Tibial artery (tissue), 4 donors: ENCODE results near the gene APBB1.

Experiments
- DNase-seq, 2 donors: peaks; one replicate each; pipeline ENCODE4 v3.0.0-alpha.2; 2019
- H3K27ac ChIP-seq, 2 donors: fragments of 200-600 bp; sonication (generic) in 1 of 2; 1 replicate in 1 of 2; 2 replicates in 1 of 2; pipeline ENCODE4 v1.5.1; 2018 to 2019; ENCODE audit warnings: mild to moderate bottlenecking in 1 of 2
- H3K27me3 ChIP-seq, 2 donors: fragments of 200-600 bp; sonication (generic) in 1 of 2; one replicate each; pipeline versions ENCODE4 v1.5.1 to v1.6.0; 2016 to 2019
- H3K36me3 ChIP-seq, 3 donors: fragments of 200-600 bp; sonication (generic) in 2 of 3; one replicate each; pipeline ENCODE4 v1.5.1; 2016 to 2019; ENCODE audit warnings: mild to moderate bottlenecking in 2 of 3
- H3K4me1 ChIP-seq, 4 donors: fragments of 200-600 bp; sonication (generic) in 2 of 4; 1 replicate in 3 of 4; 2 replicates in 1 of 4; pipeline ENCODE4 v1.5.1; 2016 to 2019
- H3K4me3 ChIP-seq, 2 donors: fragments of 200-600 bp; sonication (generic) in 1 of 2; 1 replicate in 1 of 2; 2 replicates in 1 of 2; pipeline ENCODE4 v1.5.1; 2018 to 2019; ENCODE audit warnings: mild to moderate bottlenecking in 2 of 2
- H3K9me3 ChIP-seq, 3 donors: fragments of 200-600 bp; sonication (generic) in 1 of 3; one replicate each; pipeline ENCODE4 v1.5.1; 2016 to 2019
- intact Hi-C: fragments of 100-400 bp; cut with DNase I; formaldehyde crosslinking; loops from one replicate; pipeline ENCODE4 v1.15.0; 2023; ENCODE audit warnings: low total_unique reads
- TF ChIP-seq, protein P1 (sequence below), 2 experiments: fragments of 200-600 bp in 1 of 2; fragments of 450-650 bp in 1 of 2; IDR thresholded peaks; one replicate each; pipeline ENCODE4 v1.5.1; 2017 to 2019; ENCODE audit warnings: antibody characterized with exemption in 2 of 2, mild to moderate bottlenecking in 1 of 2, moderate library complexity in 1 of 2

APBB1 gene

DNA sequence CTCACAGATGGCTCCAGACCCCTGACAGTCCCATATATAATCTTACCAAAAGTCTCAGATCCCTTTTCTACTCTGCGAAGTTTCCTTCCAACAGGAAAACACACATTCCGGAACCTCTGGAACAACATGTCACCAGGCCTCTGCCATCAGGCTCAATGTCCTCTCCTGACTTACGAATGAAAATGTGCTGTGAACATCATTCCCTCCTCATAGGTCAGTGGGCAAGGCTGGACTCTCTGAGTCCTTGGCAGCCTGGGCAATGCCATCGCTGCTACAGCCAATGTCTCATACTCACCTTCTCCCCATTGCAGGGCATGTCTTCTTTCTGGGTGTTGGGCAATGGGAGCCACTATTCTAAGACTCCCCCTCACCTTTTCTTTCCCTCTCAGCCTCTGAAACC, 23.5 kb upstream of the APBB1 start:
- Histone ChIP-seq H3K4me3 (no peak overlapping the region), H3K9me3 (no peaks in the 10 kb centered on the region), H3K27me3 (no peaks in the 10 kb centered on the region), H3K4me1 (peaks cover 0 to 22% (median 6%) of the 10 kb centered on the region in 4 donors), H3K27ac (peak overlapping the region; percentile 49 to 57), H3K36me3 (peaks cover 0 to 3% (median under 1%) of the 10 kb centered on the region in 3 donors)
- DNase-seq: no peak
- intact Hi-C loops: no loop called here
- TF ChIP-seq, protein P1, sequence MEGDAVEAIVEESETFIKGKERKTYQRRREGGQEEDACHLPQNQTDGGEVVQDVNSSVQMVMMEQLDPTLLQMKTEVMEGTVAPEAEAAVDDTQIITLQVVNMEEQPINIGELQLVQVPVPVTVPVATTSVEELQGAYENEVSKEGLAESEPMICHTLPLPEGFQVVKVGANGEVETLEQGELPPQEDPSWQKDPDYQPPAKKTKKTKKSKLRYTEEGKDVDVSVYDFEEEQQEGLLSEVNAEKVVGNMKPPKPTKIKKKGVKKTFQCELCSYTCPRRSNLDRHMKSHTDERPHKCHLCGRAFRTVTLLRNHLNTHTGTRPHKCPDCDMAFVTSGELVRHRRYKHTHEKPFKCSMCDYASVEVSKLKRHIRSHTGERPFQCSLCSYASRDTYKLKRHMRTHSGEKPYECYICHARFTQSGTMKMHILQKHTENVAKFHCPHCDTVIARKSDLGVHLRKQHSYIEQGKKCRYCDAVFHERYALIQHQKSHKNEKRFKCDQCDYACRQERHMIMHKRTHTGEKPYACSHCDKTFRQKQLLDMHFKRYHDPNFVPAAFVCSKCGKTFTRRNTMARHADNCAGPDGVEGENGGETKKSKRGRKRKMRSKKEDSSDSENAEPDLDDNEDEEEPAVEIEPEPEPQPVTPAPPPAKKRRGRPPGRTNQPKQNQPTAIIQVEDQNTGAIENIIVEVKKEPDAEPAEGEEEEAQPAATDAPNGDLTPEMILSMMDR (IDR thresholded peaks at IDR 0.05): no peak

DNA sequence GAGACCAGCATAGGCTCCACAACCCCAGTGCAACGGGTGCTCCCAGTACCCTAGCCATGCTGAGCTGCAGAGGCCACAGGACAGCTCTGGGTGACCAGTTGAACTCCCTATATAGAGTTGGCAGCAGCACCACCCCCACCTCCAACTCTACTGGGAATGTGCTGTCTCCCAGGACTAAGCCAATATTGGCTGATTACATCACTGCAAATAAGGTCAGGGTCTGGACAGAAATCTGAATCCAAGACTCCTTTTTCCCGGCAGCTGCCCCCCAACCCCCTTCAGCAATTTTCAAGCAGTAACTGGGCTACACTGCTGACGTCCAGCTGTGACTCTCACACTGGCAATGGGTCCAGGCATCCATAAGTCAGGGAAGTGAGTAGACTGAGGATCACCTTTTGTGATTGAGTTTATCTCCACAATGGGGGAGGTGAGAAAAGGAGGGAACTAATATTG, 22.0 kb upstream of the APBB1 start, which contains the start of gene HPX:
Gene HPX (minus strand): TSS at position 82 of the 453 bp plus-strand sequence. CDS start 24 bp downstream, at position 58.
- Histone ChIP-seq H3K9me3 (no peaks in the 10 kb centered on the region), H3K4me1 (peaks cover 0 to 22% (median 6%) of the 10 kb centered on the region in 4 donors), H3K4me3 (no peak within 1 kb of the TSS), H3K27ac (peak within 1 kb of the TSS; percentile 49 to 57), H3K36me3 (no peaks in the 10 kb centered on the region), H3K27me3 (no peaks in the 10 kb centered on the region)
- intact Hi-C loops: no loop called here
- DNase-seq: no peak
- TF ChIP-seq, protein P1 (IDR thresholded peaks at IDR 0.05): no peak

GRCh38 chr11:6438979-6439571, 20.2 kb upstream of the APBB1 start:
- Histone ChIP-seq H3K27me3 (no peaks in the 10 kb centered on the region), H3K36me3 (no peaks in the 10 kb centered on the region), H3K9me3 (no peaks in the 10 kb centered on the region), H3K27ac (no peak overlapping the region), H3K4me1 (peaks cover 0 to 22% (median 6%) of the 10 kb centered on the region in 4 donors), H3K4me3 (no peak overlapping the region)
- intact Hi-C loops: no loop called here
- DNase-seq: peak in 1 of 2 donors; percentile 41
- TF ChIP-seq, protein P1 (IDR thresholded peaks at IDR 0.05): peak; percentile 47 to 53

GRCh38 chr11:6437993-6438392, 19.1 kb upstream of the APBB1 start:
- Histone ChIP-seq H3K27ac (no peak overlapping the region), H3K9me3 (no peaks in the 10 kb centered on the region), H3K36me3 (no peaks in the 10 kb centered on the region), H3K4me1 (peaks cover 0 to 22% (median 6%) of the 10 kb centered on the region in 4 donors), H3K4me3 (no peak overlapping the region), H3K27me3 (no peaks in the 10 kb centered on the region)
- TF ChIP-seq, protein P1 (IDR thresholded peaks at IDR 0.05): no peak
- DNase-seq: no peak
- intact Hi-C loops: no loop called here

DNA sequence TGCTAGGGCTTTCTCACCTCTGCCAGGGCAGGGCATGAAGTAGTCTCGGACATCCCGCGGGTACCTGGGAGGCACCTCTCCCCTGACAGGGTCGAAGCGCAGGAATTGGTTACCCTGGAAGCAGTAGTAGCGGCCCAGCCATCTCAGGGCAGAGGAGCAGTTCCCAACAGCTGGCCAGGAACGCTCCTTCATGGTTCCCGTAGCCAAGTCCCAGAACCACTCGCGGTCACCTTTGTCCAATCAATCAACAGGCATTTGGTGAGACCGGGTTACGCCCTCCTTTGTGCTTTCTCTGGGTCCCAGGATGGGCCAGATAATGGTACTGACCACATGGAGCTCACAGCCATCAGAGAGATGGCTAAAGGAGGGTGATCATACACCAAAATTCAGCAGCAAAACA, 18.5 kb upstream of the APBB1 start:
- Histone ChIP-seq H3K4me1 (peaks cover 0 to 18% (median 4%) of the 10 kb centered on the region in 4 donors), H3K36me3 (no peaks in the 10 kb centered on the region), H3K27ac (no peak overlapping the region), H3K4me3 (no peak overlapping the region), H3K9me3 (no peaks in the 10 kb centered on the region), H3K27me3 (no peaks in the 10 kb centered on the region)
- TF ChIP-seq, protein P1 (IDR thresholded peaks at IDR 0.05): no peak
- DNase-seq: no peak
- intact Hi-C loops: no loop called here
